GM19351 (cell line): ENCODE results near the gene PSME4.
"Not testable (repeated sequence)": the region's sequence is repeated elsewhere in the genome, so short reads cannot be mapped to it uniquely, and the experiment has no call there.

ENCODE experiments used
- ATAC-seq: cut with Tn5 transposase; IDR thresholded peaks from one replicate; pipeline ENCODE4 v1.9.1; 2021; ENCODE audit warnings: mild to moderate bottlenecking, moderate library complexity; ENCODE audit not compliant: unreplicated experiment

Gene PSME4

GRCh38 chr2:53964257-53964952 is 6.4 kb downstream of the PSME4 start:
- peak; percentile 30 for ATAC-seq

GRCh38 chr2:53961478-53962216 is 9.1 kb downstream of the PSME4 start:
- not testable (repeated sequence) for ATAC-seq

- ATAC-seq, result no peak
These were observed 10.3 kb downstream of the PSME4 start for GRCh38 chr2:53960476-53960875.

- ATAC-seq, result no peak
These were observed 12.3 kb downstream of the PSME4 start for GRCh38 chr2:53958443-53958842.

- no peak for ATAC-seq
These were observed 18.3 kb downstream of the PSME4 start for GRCh38 chr2:53952519-53952918.

GRCh38 chr2:53949457-53949856 is 21.3 kb downstream of the PSME4 start:
- ATAC-seq, result peak; percentile 42

GRCh38 chr2:53945538-53945937 is 25.3 kb downstream of the PSME4 start:
- ATAC-seq, result no peak

- ATAC-seq, result no peak
These were observed 26.3 kb downstream of the PSME4 start for GRCh38 chr2:53944542-53944941.

GRCh38 chr2:53942280-53942679 is 28.5 kb downstream of the PSME4 start:
- no peak for ATAC-seq

- peak; percentile 80 for ATAC-seq
These were observed 29.0 kb downstream of the PSME4 start for GRCh38 chr2:53941749-53942148.

- ATAC-seq, result no peak
These were observed 31.1 kb downstream of the PSME4 start for GRCh38 chr2:53939656-53940055.

GRCh38 chr2:53938904-53939303 is 31.9 kb downstream of the PSME4 start:
- ATAC-seq, result no peak

GRCh38 chr2:53933329-53933728 is 37.5 kb downstream of the PSME4 start:
- ATAC-seq, result no peak

- not testable (repeated sequence) for ATAC-seq
These were observed 44.5 kb downstream of the PSME4 start for GRCh38 chr2:53926321-53926720.

GRCh38 chr2:53913721-53914120 is 57.1 kb downstream of the PSME4 start:
- ATAC-seq, result peak; percentile 74

GRCh38 chr2:53911434-53912189 is 59.2 kb downstream of the PSME4 start:
- ATAC-seq, result no peak

- ATAC-seq, result no peak
These were observed 63.2 kb downstream of the PSME4 start for GRCh38 chr2:53907582-53907981.

GRCh38 chr2:53905396-53905795 is 65.4 kb downstream of the PSME4 start:
- no peak for ATAC-seq

- ATAC-seq, result no peak
These were observed 67.8 kb downstream of the PSME4 start for GRCh38 chr2:53903011-53903410.

GRCh38 chr2:53901192-53901591 is 69.6 kb downstream of the PSME4 start:
- no peak for ATAC-seq

- no peak for ATAC-seq
These were observed 73.9 kb downstream of the PSME4 start for GRCh38 chr2:53896864-53897263.
